HG03159 (cell line): ENCODE measurements around the gene ZNF283.
"Not testable (repeated sequence)": the region's sequence is repeated elsewhere in the genome, so short reads cannot be mapped to it uniquely, and the experiment has no call there.

ENCODE experiments used
- ATAC-seq: cut with Tn5 transposase; IDR thresholded peaks from one replicate; pipeline ENCODE4 v1.9.1; 2021; ENCODE audit warnings: mild to moderate bottlenecking, moderate library complexity; ENCODE audit not compliant: unreplicated experiment

ZNF283 gene

DNA sequence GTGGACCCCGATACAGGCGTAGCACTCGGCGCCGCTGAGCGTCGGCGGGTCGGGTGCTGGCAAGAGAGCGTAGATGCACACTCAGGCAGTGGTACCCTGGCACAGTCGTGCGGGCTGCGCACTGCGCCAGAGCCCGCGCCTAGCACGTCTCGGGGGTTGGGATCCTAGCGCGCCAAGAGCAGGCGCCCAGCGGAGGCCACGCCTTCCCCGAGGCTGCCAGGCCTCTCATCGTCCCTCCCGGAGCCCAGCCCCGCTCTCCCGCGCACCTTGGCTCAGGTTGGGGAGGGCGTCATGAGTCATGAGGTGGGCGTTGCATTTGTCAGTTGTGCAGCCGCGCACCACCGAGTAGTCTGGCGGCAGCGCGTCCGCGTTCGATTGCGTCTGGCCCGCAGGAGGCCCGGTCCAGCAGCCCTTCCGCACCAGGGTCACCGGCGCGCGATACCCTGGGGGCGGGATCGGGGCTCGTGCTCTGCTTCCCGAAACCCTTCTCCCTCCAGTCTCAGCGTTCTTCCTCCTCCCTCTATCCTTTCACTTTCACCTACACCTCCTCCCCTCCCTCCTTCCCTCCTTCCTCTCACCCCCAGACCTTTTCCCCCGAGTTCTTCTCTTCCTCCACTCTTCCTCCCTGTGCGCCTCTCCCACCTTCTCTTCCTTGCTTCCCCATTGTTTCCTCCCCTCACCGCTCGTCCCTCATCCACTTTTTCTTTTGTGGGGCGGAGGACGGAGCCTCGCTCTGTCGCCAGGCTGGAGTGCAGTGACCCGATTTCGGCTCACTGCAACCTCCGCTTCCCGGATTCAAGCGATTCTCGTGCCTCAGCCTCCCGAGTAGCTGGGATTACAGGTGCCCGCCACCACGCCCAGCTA is 28.3 kb upstream of the ZNF283 start:
- ATAC-seq, result no peak

DNA sequence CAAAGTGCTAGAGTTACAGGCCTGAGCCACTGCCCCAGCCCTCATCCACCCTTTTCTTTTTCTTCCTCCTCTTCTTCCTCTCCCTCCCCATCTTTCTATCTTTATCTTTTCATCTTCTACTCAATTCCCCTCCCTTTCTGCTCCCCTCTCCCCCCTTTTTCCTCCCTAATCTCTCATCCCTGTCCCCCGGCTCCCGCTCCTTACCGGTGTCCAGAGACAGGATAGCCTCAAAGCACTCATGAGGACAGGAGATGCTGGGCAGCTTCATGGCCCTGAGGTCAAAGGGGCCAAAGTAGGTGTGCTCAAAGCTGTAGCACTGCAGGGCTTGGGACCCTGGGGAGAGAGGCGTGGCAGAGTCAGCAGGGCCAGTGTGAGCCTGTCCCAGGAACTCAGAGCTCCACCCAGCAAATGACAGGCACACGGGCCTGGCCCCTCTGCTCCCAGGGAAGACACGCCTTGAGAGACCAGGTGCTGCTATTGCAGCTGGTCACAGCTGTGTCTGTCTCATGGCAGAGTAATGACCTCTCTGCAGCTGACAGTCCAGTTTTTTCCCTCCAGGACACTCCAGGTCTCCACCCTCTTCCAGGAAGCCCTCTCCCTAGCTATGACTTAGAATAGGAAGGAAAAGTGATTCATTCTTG is 27.5 kb upstream of the ZNF283 start:
- no peak for ATAC-seq

DNA sequence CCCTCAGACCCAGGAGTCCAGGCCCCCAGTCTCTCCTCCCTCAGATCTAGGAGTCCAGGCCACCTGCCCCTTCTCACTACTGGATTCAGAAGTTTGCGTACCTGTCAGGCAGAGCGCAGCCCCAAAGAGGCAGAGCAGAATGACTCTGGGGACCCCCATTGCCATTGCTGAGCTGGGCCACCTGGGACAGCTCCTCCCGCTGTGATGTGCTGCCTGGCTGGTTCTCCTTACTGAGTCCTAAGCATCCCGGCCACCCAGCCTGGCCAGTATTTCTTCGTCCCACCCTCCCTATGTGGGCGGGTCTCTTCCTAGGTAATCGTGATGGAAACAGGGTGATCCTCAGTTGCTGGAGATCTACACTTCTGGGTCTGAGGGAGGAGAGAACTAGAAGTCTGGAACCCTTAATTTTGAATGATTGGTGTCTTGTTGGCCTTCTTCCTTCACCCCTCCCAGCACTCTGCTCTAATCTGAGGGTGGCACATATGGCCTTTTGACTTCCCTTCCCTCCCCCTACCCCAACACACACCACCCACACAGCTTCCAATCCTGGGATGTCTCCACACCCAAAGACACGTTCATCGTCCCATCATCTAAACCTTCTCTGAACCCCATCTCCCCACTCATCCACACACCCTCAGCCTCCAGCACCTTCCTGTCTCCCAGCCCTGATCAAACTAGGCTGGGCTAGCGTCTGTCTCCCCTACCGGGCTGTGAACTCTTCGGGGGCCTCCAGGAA is 24.7 kb upstream of the ZNF283 start, which contains the start of gene LYPD5:
Gene LYPD5 (minus strand): TSS at position 232 of the 736 bp plus-strand sequence. CDS start 67 bp downstream, at position 165.
- ATAC-seq, result no peak

DNA sequence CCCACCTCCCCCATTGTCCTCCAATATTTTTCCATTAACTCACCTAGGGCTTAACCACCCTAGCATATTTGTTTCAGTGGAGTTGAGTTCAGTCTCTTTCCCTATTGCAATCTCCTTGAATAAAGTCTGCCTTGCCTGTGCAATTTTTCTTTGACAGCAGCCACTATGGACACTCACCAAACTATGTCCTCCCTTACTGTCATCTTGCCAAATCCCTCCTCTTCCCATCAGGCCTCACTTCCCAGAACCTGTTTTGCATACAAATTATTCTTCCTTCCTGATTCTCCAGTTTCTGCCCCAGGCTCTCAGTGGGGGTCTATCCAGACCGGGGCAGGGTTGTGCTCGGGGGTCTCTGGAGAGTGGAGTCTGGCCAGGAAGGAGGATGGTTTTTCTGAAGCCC is 22.7 kb upstream of the ZNF283 start:
- no peak for ATAC-seq

DNA sequence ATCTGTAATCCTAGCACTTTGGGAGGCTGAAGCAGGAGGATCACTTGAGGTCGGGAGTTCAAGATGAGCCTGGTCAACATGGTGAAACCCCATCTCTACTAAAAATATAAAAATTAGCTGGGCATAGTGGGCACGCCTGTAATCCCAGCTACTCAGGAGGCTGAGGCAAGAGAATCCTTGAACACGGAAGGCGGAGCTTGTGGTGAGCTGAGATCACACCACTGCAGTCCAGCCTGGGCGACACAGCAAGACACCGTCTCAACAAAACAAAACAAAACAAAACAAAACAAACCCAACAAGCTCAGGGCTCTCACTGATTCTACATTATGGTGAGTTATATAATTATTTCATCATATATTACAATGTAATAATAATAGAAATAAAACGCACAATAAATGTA is 20.7 kb upstream of the ZNF283 start:
- not testable (repeated sequence) for ATAC-seq

DNA sequence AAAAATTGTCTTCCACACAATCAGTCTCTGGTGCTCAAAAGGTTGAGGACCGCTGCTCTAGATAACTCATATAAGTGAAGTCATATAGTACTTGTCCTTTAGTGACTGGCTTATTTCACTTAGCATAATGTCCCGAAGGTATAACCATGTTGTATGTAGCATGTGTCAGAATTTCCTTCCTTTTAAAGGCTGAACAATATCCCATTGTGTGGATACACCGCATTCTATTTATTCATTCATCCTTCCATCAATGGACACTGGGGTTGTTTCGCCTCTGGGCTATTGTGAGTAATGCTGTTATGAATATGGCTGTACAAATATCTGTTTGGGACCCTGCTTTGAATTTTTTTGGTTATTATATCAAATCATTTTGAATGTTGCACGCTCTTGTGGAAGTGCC is 20.3 kb upstream of the ZNF283 start:
- ATAC-seq, result no peak

DNA sequence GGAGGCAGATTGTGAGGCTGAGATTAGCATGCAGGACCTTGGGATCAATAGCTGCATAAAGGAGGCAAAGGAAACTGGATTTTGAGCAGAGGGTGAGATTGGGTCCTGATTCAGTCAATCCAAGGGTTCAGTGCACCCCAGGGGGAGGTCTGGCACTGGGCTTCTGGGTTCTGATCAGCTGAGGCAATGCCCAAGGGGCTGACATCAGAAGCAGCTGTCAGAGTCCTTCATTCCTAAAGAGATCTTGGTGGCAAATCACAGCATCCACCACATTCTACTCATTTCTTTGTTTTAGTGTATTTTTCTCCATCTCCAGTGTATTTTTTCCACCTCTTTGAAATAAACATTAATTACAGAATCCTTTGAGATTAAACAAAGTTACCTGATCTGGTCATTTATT is 19.5 kb upstream of the ZNF283 start:
- no peak for ATAC-seq

DNA sequence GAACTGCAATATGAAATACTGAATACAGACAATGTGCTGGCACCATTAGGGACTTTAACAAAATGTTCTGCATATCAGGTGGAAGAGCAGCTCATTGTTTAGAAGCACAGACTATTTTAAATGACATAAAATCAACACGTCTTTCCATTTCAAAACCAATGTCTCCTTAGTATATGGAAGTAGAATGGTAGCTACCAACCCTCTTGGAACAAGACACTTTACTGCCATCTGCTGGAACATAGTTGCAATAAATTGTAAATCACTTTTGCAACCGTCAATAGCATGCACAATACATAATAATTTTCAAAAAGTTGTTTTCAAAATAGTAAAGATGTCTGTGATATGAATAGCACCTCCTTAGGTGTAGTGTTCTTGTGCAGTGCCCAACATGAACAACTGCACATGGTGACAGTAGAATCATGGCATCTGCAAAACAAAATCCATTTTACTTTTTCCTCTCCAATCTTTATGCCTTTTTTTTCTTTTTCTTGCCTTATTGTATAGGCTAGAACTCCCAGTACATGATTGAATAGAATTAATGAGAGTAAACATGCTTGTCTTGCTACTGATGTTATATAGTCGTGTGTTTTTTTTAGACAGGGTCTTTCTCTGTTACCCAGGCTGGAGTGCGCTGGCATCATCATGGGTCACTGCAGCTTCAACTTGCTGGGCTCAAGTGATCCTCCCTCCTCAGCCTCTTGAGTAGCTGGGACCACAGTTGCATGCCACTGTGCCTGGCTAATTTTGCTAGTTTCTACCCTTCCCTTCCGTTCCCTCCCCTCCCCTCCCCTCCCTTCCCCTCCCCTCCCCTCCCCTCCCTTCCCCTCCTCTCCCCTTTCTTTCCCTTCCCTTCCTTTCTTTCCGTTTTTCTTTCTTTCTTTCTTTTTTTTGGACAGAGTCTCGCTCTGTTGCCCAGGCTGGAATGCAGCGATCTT is 17.1 kb upstream of the ZNF283 start:
- ATAC-seq, result no peak

DNA sequence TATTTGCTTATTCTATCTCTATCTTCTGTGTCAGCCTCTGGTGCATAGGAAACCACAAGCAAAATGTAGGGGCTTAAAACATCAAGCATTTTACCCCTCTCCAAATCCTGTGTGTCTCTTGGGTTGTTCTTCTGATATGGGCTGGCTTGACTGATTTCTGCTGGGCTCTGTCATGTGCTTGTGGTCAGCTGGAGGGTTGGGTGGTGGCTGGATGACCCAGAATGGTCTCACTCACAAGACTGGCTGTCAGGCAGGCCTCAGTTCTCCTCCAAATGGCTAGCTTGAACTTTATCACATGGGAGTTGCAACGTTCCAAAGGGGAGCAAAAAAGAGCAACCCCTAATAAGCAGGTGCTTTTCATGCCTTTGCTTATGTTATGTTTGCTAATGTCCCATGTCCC is 15.3 kb upstream of the ZNF283 start:
- ATAC-seq, result no peak

DNA sequence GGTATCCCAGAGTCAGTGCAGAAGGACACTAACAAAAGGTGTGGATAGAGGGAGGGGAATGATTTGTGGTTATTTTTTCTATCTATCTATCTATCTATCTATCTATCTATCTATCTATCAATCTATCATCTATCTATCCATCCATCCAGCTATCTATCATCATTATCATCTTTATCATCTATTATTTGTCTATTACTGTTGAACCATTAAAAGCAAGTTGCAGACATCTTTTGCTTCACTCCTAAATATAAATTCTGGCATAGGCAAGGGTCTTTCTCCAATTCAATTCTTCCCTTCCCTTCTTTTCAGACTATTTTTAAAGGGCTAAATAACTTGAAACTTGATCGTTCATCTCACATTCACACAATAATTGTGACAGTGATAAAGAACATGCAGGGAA is 14.9 kb upstream of the ZNF283 start:
- ATAC-seq, result no peak

DNA sequence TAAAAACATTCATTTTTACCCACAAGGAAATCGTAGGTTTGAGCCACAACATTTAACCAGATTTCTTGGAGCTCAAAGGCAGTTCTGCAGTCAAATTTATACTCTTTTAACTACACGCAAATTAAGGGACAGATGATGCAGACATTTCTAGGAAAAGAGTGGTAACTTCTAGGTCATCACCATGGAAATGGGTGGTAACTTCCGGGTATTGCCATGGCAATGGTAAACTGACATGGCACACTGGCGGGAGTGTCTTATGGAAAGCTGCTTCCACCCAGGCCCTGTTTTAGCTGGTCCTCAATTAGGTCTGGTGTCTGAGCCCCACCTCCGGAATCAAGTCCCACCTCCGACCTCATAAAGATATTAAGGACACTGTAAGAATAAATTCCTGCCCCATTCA is 14.4 kb upstream of the ZNF283 start:
- ATAC-seq, result no peak

DNA sequence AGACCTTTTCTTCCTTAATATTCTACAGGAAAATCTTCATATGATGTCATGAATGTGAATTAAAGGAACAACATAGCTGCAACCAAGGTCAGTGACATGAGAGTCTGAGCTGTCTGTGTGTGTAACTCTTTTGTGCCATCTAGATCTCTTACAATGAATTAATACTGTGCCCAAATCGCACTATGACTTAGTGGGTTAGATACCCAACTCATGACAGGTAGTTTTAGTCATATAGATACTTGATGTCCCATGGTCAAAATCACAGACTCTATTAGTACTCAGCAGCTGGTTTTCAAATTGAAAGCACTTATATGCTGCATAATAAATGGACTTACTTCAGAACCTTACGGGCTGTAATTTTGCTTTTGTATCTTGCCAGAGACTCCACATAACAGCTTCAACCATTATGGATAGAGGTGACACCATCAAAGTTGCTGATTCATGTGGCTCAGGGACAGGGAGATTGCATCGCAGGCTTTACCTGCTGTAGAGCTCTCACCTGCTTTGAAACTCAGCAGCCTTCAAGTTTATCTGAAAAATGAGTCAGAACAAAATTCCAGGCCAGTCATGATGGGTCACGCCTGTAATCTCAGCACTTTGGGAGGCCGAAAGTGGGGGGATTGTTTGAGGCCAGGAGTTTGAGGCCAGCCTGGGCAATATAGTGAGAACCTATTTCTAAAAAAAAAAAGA is 12.3 kb upstream of the ZNF283 start:
- ATAC-seq, result no peak

DNA sequence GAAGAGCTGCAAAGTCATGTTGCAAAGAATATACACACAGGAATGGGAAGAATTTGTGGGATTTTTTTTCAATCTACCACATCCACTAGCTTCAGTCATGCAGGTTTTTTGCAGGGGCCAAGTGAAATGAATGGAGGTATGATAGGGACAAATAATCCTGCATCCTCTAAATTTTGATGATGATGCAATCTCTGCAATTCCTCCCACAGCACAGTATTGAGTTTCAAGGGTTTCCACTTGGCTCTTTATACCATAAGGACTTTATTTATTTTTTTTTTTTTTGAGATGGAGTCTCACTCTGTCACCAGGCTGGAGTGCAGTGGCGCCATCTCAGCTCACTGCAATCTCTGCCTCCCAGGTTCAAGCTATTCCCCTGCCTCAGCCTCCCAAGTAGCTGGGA is 9.7 kb upstream of the ZNF283 start:
- ATAC-seq, result not testable (repeated sequence)

DNA sequence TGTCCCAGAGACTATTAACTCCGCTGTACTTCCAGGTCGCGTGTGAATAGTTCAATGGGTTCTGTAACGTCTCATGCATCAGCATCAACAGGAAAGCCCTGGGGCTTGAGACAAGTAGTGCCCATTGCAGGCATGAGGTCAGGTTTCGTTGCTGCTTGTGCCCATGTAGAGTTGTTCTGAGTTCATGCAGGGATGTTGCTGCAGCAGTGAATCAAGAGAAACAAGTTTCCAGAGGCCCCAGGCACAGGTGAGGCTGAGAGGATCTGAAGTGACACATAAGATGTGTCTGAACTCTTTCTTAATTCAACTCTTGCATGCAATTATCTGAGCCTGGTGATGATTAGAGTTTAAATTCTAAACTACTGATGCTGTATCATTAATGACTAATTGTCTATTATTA is 8.6 kb upstream of the ZNF283 start:
- no peak for ATAC-seq

DNA sequence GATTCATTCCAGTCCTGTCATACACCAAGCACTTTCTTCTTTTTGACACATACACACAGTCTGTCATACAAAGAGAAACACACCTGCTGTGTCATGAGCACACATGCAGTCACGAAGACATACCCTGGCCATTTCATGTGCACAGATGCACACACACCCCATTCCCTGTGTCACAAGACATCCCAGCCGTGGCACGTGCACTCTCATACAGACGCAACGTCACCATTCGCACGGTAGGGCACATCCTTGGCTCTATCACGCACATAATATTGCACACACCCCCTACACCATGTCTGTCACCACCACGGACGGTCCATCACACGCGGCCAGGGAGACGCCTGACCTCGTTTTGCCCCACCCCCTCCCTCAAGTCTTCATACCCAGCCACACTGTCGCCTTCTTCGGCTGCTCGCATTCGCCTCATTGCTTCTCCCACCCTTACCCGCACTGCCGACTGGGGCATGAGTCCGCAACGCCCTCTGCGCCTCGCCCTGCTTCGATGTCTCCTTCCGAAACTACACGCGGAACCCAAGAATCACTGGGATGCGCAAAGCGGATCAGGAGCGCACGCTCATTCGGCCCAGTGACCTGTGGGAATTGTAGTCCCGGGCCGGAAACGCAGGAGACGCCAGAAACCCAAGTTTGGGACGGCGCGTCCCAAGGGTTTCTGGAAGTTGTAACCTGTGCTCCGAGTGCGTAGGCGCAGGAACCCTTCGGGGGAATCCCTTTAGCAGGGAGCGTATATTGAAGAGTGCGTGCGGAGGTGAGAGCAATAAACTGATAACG is 6.8 kb upstream of the ZNF283 start:
- ATAC-seq, result no peak

DNA sequence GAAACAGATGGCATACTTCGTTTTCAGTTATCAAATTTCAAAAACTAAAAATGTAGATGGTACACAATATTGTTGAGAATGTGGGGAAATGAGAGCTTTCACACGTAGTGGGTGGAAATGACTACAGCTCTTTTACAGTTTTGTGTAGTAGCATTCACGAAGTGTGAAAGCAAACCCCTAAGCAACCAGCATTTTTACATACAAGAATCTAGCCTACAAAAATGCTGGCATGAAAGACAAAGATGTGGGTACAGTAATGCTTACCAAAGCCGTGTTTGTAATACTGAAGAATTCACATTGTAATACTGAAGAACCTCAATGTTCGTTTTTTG is 6.3 kb upstream of the ZNF283 start:
- no peak for ATAC-seq

DNA sequence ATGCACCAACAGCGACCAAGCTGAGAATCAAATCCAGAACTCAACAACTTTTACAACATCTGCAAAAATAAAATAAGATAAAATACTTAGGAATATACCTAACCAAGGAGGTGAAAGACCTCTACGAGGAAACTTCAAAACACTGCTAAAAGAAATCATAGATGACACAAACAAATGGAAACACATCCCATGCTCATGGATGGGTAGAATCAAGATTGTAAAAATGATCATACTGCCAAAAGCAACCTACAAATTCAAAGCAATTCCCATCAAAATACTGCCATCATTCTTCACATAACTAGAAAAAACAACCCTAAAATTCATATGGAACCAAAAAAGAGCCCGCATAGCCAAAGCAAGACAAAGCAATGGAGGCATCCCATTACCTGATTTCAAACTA is 3.3 kb upstream of the ZNF283 start:
- not testable (repeated sequence) for ATAC-seq

DNA sequence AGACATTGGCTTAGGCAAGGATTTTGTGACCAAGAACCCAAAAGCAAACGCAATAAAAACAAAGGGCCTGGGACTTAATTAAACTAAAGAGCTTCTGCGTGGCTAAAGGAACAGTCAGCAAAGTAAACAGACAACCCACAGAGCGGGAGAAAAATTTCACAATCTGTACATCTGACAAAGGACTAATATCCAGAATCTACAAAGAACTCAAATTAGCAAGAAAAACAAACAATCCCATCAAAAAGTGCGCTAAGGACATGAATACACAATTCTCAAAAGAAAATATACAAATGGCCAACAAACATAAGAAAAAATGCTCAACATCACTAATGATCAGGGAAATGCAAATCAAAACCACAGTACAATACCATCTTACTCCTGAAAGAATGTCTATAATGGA is 2.5 kb upstream of the ZNF283 start:
- ATAC-seq, result not testable (repeated sequence)

DNA sequence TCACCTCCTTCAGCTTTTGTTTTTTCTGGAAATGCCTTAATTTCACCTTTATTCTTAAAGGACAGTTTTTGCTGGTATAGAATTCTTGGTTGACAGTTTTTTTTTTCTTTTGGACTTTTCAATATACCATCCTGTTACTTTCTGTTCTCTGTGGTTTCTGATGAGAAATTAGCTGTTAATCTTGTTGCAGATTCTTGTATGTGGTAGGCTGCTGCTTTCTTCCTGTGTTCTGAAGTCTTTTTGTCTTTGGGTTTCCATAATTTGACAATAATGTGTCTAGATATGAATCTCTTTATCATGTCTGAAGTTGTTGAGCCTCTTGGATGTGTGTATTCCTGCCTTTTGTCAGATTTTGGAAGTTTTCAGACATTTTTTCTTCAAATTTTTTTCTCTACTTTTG is 12.0 kb downstream of the ZNF283 start:
- ATAC-seq, result no peak
